Right kidney (tissue), 9 donors: ENCODE measurements around the gene LYVE1.
"Not testable (repeated sequence)": the region's sequence is repeated elsewhere in the genome, so short reads cannot be mapped to it uniquely, and the experiment has no call there.

Experiments
- DNase-seq: peaks from one replicate; pipeline ENCODE4 v3.0.0-alpha.2; 2016
- long read RNA-seq, 8 donors: transcript quantifications; one replicate each; lab custom pipeline, GENCODE V29; 2026

Gene LYVE1
- long read RNA-seq, donor 1, transcript LYVE1-201 (6 exons, 3,273 nt): major isoform, 18 of 25 reads
- long read RNA-seq, donor 1, partial matches to known transcripts: 7 of 25 reads
- long read RNA-seq, donor 1, other reads (novel, unspliced or antisense): 0 of 25 reads
- long read RNA-seq, donor 2, transcript LYVE1-201 (6 exons, 3,273 nt): major isoform, 8 of 15 reads
- long read RNA-seq, donor 2, partial matches to known transcripts: 7 of 15 reads
- long read RNA-seq, donor 2, other reads (novel, unspliced or antisense): 0 of 15 reads
- long read RNA-seq, donor 3, transcript LYVE1-201 (6 exons, 3,273 nt): major isoform, 8 of 8 reads
- long read RNA-seq, donor 3, partial matches to known transcripts: 0 of 8 reads
- long read RNA-seq, donor 3, other reads (novel, unspliced or antisense): 0 of 8 reads
- long read RNA-seq, donor 4, transcript LYVE1-201 (6 exons, 3,273 nt): major isoform, 8 of 8 reads
- long read RNA-seq, donor 4, partial matches to known transcripts: 0 of 8 reads
- long read RNA-seq, donor 4, other reads (novel, unspliced or antisense): 0 of 8 reads
- long read RNA-seq, donor 5, transcript LYVE1-201 (6 exons, 3,273 nt): major isoform, 11 of 11 reads
- long read RNA-seq, donor 5, partial matches to known transcripts: 0 of 11 reads
- long read RNA-seq, donor 5, other reads (novel, unspliced or antisense): 0 of 11 reads
- long read RNA-seq, donor 6, transcript LYVE1-201 (6 exons, 3,273 nt): major isoform, 8 of 16 reads
- long read RNA-seq, donor 6, partial matches to known transcripts: 8 of 16 reads
- long read RNA-seq, donor 6, other reads (novel, unspliced or antisense): 0 of 16 reads
- long read RNA-seq, donor 7, transcript LYVE1-201 (6 exons, 3,273 nt): major isoform, 11 of 28 reads
- long read RNA-seq, donor 7, partial matches to known transcripts: 17 of 28 reads
- long read RNA-seq, donor 7, other reads (novel, unspliced or antisense): 0 of 28 reads
- long read RNA-seq, donor 8, transcript LYVE1-201 (6 exons, 3,273 nt): major isoform, 15 of 24 reads
- long read RNA-seq, donor 8, partial matches to known transcripts: 9 of 24 reads
- long read RNA-seq, donor 8, other reads (novel, unspliced or antisense): 0 of 24 reads

GRCh38 chr11:10568486-10568941 lies at the start of gene LYVE1:
Gene LYVE1 (minus strand): TSS chr11:10568665. CDS start chr11:10568532, 133 bp downstream.
- no peak for DNase-seq

- DNase-seq: no peak
These were observed 49.1 kb upstream of the LYVE1 start for GRCh38 chr11:10617551-10617950.

DNA sequence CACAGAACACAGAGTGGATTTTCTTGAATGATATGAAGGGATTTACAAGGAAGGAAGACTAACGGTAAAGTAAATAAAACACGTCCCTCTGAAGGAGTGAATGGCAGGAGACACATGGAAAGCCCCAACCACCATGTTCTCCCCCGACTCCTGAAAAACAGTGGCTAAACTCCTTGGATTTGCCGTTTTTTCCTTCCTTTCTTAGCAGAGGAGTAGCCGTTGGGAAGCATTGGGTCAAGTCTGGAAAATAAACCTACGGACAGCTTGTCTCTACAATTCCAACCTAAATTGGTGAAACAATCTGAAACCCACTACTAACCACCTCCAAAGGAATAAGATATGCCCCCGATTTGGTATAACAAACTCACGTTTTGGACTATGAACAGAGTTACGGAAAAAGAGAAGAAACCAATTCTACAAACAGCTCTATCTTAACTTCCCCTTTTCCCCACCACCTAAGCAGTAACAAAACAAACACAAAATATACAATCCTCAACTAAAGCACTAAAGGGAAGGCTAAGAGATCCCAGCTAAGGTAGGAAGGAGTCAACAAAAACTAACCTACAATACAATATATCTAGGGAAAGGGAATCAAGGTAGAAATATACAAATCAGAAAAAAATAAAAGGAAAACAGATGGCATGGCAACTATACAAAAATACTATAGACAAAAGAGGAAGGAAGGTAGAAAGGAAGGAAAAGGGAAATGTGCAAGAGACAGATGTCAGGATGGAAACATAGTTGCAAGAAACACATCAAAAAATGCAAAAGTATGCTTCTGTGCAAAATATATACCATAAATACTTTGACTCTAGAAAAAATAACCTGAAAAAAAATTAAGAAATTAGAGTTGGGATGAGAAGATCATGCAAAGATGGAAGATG lies 43.8 kb upstream of the LYVE1 start:
- DNase-seq: no peak

DNA sequence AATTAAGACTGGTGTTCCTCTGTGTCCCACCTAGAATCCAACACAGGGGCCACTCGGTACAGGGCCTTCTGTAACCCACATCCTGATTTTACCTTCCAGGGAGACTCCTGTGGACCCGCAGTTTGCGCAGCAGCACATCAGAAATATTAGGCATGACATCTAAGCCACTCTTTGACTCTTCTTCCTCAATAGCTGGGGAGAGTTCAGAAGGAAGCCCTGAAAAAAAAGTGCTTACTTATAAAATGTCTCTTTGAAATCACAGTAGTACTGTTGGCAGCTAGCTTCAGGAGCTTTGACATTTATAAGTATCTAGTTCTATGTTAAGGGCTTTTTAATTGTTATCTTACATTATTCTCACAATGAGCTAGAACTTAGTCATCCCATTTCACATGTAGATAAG lies 41.2 kb upstream of the LYVE1 start:
- DNase-seq: no peak

GRCh38 chr11:10608584-10608983 lies 40.1 kb upstream of the LYVE1 start:
- DNase-seq: no peak

DNA sequence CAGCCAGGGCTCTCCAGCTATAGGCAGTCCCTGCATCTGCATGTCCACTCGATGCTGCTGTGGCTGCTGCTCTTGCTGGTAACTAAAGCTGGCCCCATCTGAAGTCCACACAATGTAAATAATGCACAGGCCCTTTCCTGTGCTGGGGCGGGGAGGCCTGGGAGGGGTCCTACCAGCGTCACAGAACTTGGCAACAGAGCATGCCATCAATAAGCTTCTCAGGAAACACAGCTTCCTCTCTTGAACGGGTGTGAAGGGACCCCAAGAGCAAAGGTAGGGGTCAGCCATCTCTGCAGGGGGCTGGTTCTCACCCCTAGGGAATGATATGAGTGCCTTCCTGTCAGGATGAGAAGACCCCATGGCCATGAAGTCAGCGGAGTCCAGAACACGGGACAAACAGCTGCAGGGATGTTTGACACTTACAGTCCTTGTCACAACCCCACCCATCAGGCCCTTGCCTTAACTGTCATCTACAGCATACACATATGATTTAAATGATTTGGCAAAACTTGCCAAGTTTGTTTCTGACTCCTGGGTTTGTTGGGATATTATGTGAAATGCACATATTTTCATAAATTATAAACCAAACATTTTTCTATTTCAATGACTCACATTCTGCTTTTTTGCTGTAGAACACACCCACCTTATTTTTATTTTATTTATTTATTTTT lies 39.1 kb upstream of the LYVE1 start:
- DNase-seq: no peak

DNA sequence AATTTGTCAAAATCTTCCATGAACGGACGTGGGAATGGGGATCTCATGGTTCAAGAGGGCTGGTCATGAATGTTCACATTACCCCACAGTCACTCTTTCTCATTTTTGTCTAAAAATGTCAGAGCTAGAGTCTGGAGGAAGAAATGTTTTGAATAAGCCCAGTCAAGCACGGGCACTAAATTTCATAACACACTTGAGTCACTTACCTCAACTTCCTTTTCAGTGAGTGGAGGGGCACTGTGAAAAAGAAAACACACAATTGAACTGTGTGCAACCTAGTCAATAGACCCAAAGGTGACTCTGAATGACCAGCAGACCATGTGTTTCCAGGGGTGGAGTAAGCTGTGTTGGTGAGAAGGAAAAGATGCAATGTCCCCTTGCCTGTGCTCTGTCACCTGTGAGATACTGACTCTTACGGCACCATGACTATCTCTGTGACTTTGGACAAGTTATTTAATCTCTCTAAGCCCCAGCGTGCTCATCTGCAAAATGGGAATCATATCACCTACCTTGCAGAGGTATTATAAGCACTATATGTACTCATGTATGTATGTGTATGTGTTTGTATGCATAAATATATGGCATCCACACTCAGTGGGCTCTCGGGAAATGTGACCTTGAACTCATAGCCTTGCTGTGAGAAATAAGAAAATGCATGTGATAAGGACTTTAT lies 38.2 kb upstream of the LYVE1 start:
- no peak for DNase-seq

GRCh38 chr11:10605941-10606381 lies 37.5 kb upstream of the LYVE1 start:
- DNase-seq: no peak

DNA sequence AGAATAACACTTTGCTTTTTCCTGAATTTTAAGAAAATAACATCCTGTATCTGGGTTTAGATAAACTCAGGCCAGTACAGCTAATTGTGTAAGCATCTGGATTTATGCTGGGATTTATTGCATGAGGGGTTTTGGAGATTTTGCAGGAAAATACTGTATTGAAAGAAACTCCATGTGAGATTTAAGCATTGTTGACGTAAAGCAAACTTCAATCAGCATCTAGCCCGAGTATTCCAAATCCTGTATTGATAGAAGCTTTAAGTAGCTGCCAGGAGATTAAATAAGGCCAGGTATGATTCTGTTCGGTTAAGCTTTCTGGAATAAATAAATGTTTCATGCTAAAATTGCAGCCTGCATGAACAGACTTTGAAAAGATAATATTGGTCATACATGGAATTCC lies 36.3 kb upstream of the LYVE1 start:
- no peak for DNase-seq

- DNase-seq: no peak
These were observed 35.9 kb upstream of the LYVE1 start for GRCh38 chr11:10604340-10604748.

GRCh38 chr11:10603721-10604297 lies 35.3 kb upstream of the LYVE1 start:
- DNase-seq: no peak

- DNase-seq: no peak
These were observed 34.5 kb upstream of the LYVE1 start for GRCh38 chr11:10602945-10603344.

GRCh38 chr11:10602366-10602765 lies 33.9 kb upstream of the LYVE1 start:
- DNase-seq: no peak

DNA sequence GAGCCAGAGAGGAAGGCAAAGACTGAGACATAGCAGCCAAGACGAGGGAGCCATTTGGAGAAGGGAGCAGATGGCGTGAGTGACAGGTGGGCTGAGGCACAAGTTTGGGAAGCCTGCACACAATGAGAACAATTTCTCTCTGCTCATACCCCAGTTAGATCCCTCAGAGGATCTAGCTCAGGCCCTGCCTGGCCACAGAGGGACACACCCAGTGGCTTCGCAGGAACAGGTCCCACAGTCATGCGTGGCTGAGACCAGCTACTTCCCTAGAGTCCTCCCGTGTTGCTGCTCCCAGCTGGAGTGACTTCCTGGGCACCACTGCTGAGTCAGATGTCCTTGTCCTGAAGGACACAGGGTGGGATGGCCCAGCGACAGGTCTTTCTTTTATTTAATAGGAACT lies 33.4 kb upstream of the LYVE1 start:
- no peak for DNase-seq

DNA sequence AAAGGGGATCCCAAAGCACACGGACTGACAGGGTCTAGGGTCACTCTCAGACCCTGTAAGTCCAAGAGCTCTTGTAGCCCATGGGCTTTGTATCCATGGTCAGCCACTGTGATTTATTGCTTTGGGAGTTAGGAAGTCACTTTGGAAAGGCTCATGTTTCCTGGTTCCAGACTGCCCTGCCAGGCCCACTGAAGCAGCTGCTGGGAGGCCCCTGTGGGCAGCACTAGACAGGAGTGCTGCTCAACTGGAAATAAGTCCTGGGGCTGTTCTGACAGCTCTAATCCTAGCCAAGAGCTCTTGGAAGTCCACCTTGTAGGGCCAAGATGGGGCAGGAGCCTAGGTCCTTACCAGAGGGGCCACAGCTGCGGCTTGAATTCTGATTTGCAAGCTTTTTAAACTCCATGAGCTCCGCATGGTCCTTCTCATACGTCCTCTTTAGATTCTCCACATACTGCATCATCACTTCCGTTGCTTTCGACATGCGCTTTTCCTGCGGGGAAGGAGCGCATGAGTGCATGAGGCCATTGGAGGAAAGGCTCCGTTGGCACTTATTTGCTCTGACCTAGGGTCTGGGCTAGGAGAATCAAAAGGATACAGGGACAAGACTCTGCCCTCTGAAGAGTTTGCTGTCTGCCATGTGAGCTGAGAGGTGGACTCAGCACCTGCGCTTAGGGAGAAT lies 32.2 kb upstream of the LYVE1 start:
- no peak for DNase-seq

DNA sequence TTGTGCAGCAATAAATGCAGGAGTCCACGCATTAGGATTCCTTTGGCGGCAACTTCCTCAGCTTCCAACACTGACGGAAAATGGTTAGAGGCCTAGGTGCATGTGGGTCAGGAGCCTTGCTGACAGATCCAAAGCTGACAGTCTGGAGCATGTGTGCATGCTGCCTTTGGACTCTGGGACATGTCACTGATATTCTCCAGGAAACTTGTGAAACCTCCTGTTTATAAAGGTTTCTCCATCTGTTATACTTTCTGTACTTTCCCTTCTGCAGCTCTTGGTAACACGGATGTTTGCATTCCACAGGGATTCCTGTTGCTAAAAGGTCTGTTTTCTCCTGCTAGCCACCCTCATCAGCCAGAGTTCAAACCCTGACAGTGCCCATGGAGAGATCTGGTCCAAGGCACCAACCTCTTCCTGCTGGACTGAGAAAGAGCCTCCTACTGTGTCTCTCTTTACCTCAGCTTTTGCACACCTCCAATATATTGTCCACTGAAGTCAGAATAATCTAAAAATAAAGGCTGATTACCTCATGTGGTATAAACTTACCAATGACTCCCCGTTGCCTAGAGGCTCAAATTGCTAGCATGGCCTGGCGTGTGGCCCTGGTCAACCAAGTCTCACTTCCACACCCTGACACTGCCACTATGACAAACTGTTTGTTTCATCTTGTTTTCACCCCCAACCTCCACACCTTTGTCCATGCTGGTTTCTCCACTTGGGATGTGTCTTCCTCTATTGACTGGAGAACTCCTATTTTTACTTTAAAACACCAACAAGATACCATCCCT lies 31.1 kb upstream of the LYVE1 start:
- DNase-seq: no peak

DNA sequence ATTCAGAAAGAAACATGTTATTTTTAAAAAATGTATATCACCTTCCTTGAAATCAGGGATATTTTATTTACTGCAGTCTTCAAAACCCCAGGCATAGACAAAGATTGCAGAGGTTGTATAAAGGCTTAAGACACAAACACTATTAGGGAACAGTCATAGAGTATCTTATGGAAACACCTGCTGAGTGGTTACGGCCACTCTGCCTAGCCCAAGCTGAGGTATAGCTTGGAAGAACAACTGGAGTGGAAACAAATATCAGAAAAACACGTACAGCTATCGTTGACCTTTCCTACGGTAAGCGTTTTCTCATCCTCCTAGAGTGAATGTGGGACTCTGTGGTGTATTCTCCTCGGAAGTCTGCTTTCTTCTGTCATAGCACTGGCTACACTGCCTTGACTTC lies 30.4 kb upstream of the LYVE1 start:
- DNase-seq: no peak

DNA sequence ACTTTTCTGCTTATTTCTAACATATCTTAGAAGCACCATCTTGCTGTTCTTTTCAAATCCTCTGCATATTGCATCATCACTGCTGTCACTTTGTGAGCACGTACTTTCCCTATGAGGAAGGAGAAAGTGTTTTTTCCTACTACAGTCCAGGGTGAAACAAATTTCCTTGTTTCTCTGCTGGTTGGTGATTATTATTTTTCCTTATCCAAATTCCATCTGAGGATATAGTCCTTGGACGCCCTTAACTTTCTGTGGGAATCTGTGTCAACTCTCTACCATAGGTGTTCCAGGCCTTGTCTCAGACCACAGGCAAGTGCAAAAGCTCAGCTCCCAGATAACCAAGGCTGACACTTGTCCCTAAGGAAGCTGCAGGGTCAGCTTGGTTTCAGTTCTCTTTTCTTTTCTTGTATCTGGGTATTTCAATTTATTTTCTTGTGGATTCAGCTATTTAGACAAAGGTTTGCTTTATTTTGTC lies 29.4 kb upstream of the LYVE1 start:
- DNase-seq: no peak

- DNase-seq: not testable (repeated sequence)
These were observed 27.4 kb upstream of the LYVE1 start for GRCh38 chr11:10595840-10596239.
